Renal pelvis (tissue), 4 donors: ENCODE data around the gene DNAH12. TPM values are rescaled to one million over a fixed set of nuclear protein-coding genes. Genes with fewer than 3 reads are reported as not detected.
"Not testable (repeated sequence)": the region's sequence is repeated elsewhere in the genome, so short reads cannot be mapped to it uniquely, and the experiment has no call there.

Experiments
- DNase-seq: peaks from one replicate; pipeline ENCODE4 v3.0.0-alpha.2; 2013
- polyA plus RNA-seq, 3 donors: library from polyadenylated mRNA; unstranded; fragments of 120-200 nt; gene quantifications; one replicate each; pipeline ENCODE4 v1.2.1, GENCODE V29; 2013; ENCODE audit not compliant: insufficient read length in 3 of 3

Gene DNAH12
- polyA plus RNA-seq, 3 donors, result 0.94 to 1.7 (median 1.6) TPM

DNA sequence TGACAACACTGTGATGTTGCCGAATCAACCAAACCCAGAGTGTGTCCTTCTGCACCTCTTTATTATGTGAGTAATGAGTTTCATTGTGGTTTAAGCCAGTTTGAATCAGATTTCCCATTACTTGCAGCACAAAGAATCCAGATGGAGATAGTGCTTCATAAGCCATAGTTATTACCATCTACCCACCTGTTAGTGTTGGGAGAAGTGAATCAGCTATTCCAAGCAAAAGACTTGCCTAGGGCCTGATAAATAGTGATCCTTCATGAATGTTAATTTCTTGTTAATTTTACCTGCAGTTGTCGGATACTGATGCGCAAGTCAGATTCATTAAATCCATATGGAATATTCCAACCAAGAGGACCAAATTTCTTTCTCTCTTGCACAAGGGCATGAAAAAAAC, 229.9 kb downstream of the DNAH12 start:
- no peak for DNase-seq

DNA sequence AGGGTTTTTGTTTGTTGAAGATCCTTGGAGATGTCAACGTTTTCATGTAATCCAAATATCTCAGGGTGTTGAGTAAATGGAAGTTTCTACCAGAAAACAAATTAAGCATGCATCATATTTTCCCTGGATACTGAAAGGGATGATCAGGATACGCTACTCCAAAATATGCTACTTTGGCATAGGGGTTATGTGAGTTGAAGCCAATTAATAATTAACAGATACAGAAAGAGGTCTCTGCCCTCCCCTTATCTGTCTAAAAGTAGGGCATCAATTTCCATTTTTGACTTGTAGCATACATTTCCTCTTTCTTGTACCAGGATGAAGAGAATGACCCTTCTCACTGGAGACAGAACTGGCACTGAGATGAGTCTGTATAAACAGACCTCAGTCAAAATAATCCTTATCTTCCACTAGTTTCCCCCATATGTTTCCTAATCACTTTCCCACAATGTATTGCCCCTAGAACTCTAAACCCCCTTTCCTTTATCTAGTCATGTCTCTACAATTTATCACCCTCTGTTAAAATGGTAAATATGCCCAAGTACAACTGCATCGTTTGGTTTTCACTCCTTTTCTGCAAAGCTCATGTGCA, 234.3 kb downstream of the DNAH12 start:
- no peak for DNase-seq

DNA sequence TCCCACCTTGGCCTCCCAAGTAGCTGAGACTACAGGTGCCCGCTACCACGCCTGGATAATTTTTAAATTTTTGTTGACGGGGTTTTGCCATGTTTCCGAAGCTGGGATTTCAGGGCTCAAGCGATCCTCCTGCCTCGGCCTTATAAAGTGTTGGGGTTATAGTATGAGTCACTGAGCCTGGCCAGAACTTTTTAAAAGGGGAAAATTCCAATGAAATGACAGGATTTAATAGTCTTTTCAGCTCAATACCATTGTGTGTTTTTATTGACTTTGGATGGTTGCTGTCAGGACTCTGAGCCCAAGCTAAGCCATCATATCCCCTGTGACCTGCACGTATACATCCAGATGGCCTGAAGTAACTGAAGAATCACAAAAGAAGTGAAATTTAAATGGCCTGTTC, 240.6 kb downstream of the DNAH12 start:
- DNase-seq, result not testable (repeated sequence)

DNA sequence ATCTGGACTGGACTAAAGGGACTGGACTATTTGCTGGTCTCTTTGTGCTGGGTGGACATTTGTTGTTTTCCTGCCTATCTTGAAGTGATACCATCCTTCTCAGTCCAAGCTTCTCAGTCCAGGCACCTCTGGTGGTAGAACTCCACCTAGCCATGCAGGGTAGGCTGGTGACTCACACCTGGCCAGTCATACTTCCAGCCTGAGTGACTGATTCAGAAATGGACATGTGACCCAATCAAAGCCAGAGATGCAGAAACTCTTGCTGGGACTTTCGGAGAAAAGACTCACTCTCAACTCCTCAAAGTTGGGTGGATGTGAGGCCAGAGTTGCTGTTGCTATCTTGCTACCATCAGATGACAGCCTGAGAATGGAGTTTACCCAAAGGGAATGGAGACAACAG, 246.1 kb downstream of the DNAH12 start:
- no peak for DNase-seq

DNA sequence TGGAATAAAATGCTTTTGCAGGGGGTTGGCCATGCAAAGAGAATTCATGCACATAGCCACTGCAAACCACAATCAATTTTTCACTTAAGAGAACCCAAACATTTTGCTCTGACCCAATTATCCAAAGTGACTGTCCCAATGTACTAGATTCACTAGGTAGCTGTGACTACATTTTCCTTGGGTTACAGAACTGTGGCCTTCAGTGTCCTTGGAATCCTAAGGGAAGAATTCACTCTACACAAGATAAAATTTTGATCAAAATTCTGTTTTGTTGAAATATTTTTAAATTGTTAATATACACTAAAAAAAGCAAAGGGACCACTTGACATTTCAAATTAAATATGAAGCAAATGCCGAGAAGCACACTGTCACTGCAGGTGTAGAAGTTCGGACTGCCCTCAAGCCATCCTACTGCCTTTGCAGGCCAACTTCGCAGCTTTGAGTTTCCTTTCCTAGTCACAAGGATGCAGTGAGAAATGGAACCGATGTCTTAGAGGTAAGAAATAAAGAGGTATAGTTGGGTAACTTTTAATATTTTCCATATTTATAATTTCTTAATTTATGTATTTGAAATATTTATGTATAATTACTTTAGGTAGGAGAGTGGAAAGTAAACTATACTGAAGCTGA, 251.1 kb downstream of the DNAH12 start:
- DNase-seq, result no peak

DNA sequence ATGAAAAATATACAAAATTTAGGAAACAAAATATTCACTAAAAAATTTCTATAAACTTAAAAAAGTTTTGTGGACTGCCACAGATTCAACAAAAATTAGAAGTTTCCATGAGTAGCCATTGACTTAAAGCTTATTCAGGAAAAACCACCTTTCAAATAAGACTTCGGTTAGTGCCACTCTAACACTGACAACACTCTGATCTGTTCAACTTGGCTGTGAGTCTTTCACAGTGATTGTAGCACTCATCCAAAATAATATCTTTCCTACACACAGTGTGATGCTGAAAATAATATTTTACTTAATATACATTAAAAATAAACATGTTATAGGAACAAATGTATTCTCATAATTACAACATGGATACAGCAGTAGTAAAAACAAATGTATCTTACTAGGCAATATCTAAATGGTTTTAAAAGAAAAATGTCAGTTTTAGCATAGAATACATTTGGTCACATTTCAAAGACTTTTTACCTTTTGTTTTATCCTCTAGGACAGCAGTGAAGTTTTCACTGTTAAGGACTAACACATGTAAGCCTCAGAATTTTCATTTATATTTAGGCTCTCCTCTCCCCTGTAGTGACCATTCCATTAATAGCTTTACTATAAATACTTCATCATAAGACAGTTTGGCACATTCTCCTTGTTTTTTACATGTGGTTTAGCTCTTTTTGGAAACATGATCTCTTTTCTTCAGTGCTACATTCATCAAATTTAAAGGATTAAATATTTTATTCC, 251.8 kb downstream of the DNAH12 start, which contains the start of gene ASB14:
ASB14 (minus strand) TSS at position 527 of the 738 bp plus-strand sequence. CDS start 652 bp downstream, outside the sequence.
- DNase-seq, result no peak

DNA sequence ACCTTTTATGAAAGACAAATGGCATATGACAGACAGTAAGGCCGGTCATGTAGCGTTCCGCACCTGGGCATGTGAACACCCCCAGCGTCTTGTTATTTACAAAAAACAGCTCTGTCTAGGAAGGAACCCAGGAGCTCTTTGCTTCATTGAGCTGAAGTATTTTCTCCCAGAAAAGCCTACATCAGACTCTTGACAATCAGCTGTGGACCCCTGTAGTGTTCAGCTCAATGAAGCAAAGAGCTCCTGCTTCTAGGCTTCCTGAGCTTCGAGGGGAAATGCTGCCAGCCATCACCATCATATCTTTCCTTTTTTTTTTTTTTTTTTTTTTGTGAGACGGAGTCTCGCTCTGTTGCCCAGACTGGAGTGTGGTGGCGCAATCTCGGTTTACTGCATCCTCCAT, 255.7 kb downstream of the DNAH12 start:
- no peak for DNase-seq

DNA sequence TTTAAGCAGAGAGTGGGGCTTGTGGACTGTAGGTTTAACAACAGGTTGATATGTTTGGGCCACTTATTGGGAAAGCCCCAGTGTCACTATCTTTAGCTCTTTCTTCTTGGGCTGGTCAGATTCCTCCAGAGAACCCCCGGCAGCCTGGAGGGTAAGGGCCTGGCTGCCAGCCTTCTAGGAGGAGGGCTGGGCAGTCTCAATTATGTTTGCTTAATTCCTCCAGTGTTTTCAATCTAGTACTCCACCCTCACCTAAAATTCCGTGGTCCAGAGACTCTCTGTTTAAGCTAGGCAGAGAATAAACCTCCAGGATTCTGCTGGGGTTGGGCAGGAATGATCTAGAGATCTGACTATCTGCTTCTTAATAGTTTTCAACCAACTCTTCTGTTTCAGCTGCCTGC, 256.9 kb downstream of the DNAH12 start:
- DNase-seq, result no peak

DNA sequence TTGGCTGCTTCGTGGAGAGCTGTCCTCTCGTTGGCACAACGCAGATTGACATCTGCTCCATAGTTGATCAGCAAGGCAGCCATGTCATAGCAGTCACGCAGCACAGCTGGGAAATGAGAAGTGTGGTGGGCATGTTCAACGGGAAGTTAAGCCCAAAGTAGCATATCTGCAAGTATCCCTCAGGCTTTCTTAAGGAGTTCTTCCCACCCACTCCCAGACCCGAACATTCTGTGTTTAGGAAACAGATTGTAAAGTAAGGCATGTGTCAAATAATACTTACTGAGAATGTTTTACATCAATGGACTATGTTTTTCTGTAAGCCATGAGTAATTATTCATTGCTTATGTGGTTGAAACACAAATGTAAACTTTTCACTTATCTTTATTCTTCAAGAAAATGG, 260.8 kb downstream of the DNAH12 start:
- DNase-seq, result no peak

DNA sequence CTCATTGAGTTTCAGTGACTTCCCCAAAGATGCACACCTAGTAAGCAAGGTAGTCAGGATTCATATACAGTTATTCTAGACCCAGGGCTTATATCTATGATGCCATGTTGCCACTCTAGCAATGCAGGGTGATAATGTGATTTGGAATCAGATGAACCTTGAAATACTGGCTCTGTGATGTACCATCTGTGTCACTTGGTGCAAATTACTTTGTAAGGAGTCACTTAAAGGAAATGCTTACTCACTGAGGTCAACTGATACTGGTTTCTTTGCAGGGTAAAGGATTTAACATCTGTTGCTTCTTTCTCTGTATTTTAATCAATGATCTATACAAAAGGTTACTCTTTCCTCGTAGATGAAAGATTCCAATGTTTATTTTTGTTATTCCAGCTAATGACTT, 262.4 kb downstream of the DNAH12 start:
- DNase-seq, result no peak

DNA sequence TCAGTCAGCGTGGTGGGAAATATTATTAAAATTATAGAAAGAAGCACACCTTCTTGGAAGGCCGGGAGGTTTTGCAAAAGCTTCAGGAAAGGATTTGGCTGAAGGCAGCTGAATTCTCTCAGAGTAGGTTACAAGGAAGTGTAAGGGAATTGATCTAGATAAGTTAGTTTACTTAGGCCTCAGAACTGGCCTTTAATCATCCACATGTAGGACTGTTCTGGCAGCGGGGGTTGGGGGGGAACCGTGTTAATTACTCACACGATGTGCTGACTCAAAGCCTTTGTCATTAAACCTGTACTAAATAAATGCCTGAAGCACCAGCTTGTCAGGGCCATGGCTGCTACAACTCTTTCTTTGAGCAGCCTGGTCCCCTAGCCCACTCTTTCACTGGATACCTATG, 264.5 kb downstream of the DNAH12 start:
- DNase-seq, result no peak

DNA sequence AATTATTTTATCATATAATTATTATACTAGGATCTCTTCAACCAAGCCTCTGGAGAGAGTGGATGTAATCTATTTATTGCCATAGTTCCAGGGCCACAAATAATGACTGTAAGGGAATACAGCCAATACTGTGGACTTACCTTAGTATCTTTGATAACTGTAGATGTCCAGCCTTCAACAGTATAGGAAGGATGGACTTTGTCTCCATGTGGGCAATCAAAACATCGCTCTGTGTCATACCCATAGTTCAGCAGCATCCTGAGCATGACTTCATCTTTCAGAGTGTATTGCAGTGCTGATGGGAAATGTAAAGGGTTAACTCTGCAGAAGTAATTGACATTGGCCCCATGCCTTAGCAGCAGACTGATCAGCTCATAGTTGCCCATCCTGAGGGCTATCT, 265.9 kb downstream of the DNAH12 start:
- no peak for DNase-seq

DNA sequence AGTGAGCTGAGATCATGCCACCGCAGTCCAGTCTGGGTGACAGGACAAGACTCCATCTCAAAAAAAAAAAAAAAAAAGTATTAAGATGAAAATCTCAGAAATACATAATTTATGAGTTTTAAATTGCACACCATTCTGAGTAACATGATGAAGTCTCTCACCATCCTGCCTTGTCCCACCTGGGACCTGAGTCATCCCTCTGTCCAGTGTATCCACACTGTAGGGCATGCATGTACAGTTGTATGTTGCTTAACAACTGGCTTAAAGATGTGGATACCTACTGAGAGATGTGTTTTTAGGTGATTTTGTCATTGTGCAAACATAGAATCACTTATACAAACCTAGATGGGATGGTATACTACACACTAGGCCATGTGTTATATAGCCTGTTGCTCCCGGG, 268.8 kb downstream of the DNAH12 start:
- no peak for DNase-seq

DNA sequence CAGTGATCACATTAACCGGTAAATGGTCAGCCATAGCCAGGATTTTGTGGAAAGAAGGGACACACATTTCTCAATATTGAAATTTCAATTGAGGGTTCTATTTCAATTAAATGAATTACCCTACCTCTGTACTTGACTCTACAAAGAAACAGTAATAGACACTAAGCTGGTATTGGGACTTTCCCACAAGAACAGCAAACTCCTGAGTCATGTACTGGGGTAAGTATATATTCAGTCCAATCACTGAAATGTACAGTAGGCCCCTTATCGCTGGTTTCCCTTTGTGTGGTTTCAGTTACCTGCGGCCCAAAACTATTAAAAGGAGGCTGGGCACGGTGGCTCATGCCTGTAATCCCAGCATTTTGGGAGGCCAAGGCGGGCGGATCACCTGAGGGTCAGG, 269.3 kb downstream of the DNAH12 start:
- no peak for DNase-seq

DNA sequence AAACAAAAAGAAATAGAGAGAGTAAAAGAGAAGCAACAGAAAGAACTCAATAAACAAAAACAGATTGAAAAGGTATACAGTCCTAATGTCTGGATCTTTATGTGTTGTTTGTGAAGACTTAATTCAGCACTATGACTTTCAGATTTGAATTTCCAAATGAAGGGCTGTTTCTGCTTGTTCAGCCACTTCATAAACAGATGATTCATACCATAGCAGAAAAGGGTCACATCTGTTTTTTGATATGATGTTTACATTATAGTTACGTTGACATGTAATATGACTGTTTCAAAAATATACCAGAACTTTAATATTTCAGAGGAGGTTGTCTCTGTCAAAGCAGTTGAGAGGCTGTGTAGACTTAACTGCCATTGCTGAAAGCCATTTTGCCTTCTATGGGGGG, 275.7 kb downstream of the DNAH12 start:
- DNase-seq, result no peak

DNA sequence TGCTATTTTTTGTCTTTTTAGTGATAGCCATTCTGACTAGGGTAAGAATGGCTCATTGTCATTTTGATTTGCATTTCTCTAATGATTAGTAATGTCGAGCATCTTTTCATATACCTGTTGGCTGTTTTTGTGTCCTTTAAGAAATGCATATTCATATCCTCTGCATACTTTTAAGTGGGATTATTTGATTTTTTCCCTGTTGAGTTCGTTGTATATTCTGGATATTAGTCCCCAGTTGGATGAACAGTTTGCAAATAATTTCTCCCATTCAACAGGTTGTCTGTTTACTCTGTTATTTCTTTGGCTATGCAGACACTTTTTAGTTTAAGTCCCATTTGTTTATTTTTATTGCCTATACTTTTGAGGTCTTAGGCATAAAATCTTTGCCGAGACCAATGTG, 282.2 kb downstream of the DNAH12 start:
- DNase-seq, result no peak

DNA sequence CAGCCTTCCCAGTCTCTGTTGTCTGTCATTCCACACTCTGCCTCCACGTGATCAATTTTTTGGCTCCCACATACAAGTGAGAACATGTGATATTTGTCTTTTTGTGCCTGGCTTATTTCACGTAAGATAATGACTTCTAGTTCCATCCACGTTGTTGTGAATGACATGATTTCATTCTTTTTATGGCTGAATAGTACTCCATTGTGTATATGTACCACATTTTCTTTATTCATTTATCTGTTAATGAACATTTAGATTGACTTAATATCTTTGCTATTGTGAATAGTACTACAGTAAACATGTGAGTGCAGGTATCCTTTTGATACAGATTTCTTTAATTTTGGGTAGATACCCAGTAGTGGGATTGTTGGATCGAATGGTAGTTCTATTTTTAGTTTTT, 283.0 kb downstream of the DNAH12 start:
- DNase-seq, result no peak

DNA sequence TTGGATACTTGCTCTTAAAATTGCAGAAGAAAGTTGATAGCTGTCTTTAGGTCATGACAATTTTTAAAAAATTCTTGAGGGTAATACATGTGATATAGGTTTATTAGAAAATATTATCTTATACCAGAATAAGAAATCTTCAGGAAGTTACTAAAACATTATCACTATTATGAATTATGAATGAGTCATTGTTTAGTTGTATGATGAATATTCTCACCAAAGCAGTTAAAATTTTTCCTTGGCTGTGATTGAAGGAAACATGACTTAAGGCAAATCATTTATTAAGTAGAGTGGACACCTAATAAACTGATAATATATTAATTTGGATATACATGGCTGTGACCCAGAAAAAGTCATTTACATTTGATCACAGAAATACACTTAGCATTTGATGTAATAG, 286.5 kb downstream of the DNAH12 start:
- DNase-seq, result no peak

DNA sequence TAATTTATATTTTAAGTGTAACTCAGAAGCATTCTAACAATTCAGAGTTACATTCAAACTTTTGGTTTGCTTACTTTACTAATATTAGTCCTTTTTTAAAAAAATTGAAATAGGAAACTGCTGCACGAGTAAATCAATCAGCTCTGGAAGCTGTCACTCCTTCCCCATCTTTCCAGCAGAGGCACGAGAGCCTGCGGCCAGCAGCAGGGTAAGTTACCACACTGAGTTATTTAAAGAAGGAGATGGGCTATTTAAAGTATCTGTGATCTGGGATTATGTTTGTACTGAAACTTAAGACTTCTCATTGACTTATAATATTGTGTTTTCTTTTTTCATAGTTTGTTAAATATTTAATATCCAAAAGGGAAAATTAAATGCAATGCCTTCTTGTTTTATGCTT, 287.3 kb downstream of the DNAH12 start:
- no peak for DNase-seq

DNA sequence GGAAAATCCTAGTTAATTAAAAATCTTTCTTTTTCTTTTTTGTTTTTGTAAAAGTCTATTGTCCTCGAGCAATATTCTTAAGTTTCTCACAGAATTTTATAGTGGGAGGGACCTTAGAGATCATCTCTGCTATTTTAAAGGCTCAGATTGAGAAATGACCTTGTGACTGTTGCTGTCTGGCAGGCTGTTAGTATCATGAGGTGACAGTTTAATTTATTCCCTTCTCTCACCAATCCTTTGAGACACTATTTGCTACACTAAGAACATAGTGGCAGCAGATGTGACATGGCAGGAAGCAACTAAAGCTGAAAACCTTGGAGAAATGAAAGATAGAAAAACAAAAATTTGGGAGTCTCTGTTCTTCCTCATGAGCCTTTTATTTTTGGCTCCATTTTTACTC, 291.7 kb downstream of the DNAH12 start:
- DNase-seq, result no peak

DNA sequence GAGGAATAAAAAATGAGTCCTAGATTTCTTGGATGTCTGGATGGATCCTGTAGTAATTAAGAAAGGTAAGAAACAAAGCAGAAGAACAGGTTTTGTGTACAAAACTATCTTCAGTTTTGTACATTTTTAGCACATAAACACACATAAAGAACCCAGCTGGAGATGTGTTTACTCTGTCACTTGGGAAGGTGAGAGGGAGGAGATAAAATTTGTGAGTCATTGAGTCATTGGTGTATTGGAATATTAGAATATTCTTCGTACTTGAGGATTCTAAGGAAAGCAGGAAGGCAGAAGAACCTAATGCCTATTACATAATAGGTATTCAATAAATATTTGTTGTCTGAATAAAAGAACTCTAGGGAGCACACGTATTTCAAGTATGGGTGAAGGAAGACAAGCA, 299.2 kb downstream of the DNAH12 start:
- DNase-seq, result no peak
